Measurements from ENCODE around the gene CEP72. TPM values are rescaled to one million over a fixed set of nuclear protein-coding genes. Genes with fewer than 3 reads are reported as not detected.

Gene CEP72
- polyA plus RNA-seq, 1 of the 3 experiments (the other 2 are of a cell fraction), result 4.4 TPM

DNA sequence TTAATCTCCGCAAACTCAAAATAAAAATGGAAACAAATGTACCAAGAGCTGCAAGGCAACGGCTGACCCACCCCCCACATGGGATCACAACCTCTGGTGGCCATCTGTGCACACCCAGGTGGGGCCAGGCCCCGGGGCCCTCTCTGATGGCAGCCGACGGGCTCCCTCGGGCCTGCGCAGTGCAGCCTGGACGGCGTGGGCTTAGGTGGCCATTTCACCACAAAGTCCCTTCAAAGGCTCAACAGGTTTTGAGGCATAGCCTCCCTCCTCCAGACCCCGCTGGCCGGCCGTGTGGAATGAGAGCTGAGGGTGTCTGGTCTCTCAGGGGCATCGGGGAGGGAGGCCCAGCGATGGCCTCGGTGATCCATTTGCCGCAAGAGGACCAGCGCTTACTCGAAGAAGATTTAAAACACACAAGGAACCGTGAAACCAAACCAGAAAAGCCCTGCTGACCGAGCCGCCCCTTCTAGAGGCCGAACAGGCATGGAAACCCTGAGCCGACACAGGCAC lies 42.7 kb upstream of the CEP72 start:
- Histone ChIP-seq H3K4me1 (ENCODE audit: control insufficient read depth in 1 of 2, insufficient read depth in 2 of 2, low read depth in 1 of 2, low read length in 1 of 2) (no peaks in the 10 kb centered on the region), H3K9me3 (0 out of 2 replicates have a peak, but pooled peaks cover 3% of the 10 kb centered on the region), H3K27me3 (ENCODE audit: insufficient read depth) (peaks cover 43% of the 10 kb centered on the region), H3K4me2 (no peak overlapping the region), H3K9ac (no peak overlapping the region), H3K9me2 (no peaks in the 10 kb centered on the region), H3K36me3 (replicated peaks in 1 of 2; ENCODE audit: control insufficient read depth in 1 of 2, insufficient read depth in 2 of 2, low read length in 1 of 2) (no peaks in the 10 kb centered on the region), H3K27ac (ENCODE audit: low read depth in 2 of 2, low read length in 1 of 2) (no peak overlapping the region), H3F3A (replicated peaks; ENCODE audit: insufficient read depth) (no peaks in the 10 kb centered on the region), H3K4me3 (ENCODE audit: low read depth in 2 of 2, low read length in 1 of 2) (no peak overlapping the region), H4K20me1 (ENCODE audit: insufficient read depth) (no peaks in the 10 kb centered on the region), H3K79me2 (ENCODE audit: insufficient read depth) (no peaks in the 10 kb centered on the region), H2AFZ (ENCODE audit: low read depth) (no peak overlapping the region)
- 55% methylated on average over 20 of the region's 23 CpGs for WGBS (ENCODE audit: low lambda C conversion rate)
- no peak for TF ChIP-seq FOXJ3 (CRISPR knock-in tag; IDR thresholded peaks at IDR 0.05)
- TF ChIP-seq RAD21 (IDR thresholded peaks at IDR 0.05; ENCODE audit: low read length), result no peak
- no peak for TF ChIP-seq CHD2 (IDR thresholded peaks at IDR 0.05; ENCODE audit: low read length, partially characterized antibody)
- ChIA-PET CTCF (no interaction called here), POLR2A (no interaction called here)
- DNase-seq, result no peak

DNA sequence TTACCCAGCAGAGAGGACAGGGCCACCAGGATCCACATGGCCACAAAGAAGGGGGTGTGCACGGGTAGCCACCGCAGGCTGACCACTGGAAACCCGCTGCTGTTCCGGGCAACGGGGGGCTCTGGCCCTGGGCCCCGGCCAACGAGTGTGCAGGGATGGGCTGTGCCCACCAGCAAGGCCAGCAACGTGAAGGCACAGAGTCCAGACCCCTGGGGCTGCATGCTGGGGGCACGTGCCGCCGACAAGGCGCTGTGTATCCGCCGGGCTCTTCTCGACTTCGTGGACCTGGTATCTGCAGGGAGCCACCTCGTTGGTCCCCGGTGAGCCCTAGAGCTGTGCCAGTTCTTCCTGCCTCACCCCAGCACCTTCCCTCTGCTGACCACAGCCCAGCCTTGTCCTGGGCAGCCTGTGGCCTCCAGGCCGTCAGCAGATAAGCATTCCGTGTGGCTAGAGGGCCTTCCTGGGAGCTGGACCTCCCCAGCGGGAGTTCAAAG lies 42.2 kb upstream of the CEP72 start:
- POLR2A ChIA-PET, result no interaction called here
- DNase-seq, result no peak
- 50% methylated on average over 10 of the region's 21 CpGs for WGBS (ENCODE audit: low lambda C conversion rate)
- TF ChIP-seq FOSL2 (IDR thresholded peaks at IDR 0.05; ENCODE audit: borderline replicate concordance, low read depth) (no peak), POLR2AphosphoS5 (IDR thresholded peaks at IDR 0.05; ENCODE audit: low read depth, low read length) (no peak), RXRA (IDR thresholded peaks at IDR 0.05; ENCODE audit: borderline replicate concordance, low read depth) (no peak), TCF12 (IDR thresholded peaks at IDR 0.05) (no peak), MEF2A (IDR thresholded peaks at IDR 0.05; ENCODE audit: borderline replicate concordance, low read depth) (no peak), TAF1 (IDR thresholded peaks at IDR 0.05; ENCODE audit: borderline replicate concordance, low read depth, low read length) (no peak), EZH2phosphoT487 (IDR thresholded peaks at IDR 0.05; ENCODE audit: borderline replicate concordance, low read depth) (no peak), TEAD4 (IDR thresholded peaks at IDR 0.05; ENCODE audit: borderline replicate concordance, insufficient read depth) (no peak), GABPA (IDR thresholded peaks at IDR 0.05; ENCODE audit: low read depth) (no peak), NFIC (IDR thresholded peaks at IDR 0.05; ENCODE audit: borderline replicate concordance) (no peak), FOXM1 (IDR thresholded peaks at IDR 0.05; ENCODE audit: low read depth) (no peak)
- TF ChIP-seq, protein P1, sequence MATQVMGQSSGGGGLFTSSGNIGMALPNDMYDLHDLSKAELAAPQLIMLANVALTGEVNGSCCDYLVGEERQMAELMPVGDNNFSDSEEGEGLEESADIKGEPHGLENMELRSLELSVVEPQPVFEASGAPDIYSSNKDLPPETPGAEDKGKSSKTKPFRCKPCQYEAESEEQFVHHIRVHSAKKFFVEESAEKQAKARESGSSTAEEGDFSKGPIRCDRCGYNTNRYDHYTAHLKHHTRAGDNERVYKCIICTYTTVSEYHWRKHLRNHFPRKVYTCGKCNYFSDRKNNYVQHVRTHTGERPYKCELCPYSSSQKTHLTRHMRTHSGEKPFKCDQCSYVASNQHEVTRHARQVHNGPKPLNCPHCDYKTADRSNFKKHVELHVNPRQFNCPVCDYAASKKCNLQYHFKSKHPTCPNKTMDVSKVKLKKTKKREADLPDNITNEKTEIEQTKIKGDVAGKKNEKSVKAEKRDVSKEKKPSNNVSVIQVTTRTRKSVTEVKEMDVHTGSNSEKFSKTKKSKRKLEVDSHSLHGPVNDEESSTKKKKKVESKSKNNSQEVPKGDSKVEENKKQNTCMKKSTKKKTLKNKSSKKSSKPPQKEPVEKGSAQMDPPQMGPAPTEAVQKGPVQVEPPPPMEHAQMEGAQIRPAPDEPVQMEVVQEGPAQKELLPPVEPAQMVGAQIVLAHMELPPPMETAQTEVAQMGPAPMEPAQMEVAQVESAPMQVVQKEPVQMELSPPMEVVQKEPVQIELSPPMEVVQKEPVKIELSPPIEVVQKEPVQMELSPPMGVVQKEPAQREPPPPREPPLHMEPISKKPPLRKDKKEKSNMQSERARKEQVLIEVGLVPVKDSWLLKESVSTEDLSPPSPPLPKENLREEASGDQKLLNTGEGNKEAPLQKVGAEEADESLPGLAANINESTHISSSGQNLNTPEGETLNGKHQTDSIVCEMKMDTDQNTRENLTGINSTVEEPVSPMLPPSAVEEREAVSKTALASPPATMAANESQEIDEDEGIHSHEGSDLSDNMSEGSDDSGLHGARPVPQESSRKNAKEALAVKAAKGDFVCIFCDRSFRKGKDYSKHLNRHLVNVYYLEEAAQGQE (IDR thresholded peaks at IDR 0.05; ENCODE audit: low read depth, low read length), result no peak
- TF ChIP-seq, protein P2, sequence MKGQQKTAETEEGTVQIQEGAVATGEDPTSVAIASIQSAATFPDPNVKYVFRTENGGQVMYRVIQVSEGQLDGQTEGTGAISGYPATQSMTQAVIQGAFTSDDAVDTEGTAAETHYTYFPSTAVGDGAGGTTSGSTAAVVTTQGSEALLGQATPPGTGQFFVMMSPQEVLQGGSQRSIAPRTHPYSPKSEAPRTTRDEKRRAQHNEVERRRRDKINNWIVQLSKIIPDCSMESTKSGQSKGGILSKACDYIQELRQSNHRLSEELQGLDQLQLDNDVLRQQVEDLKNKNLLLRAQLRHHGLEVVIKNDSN (IDR thresholded peaks at IDR 0.05; ENCODE audit: borderline replicate concordance, low read depth), result no peak
- TF ChIP-seq, protein P3, sequence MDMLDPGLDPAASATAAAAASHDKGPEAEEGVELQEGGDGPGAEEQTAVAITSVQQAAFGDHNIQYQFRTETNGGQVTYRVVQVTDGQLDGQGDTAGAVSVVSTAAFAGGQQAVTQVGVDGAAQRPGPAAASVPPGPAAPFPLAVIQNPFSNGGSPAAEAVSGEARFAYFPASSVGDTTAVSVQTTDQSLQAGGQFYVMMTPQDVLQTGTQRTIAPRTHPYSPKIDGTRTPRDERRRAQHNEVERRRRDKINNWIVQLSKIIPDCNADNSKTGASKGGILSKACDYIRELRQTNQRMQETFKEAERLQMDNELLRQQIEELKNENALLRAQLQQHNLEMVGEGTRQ (IDR thresholded peaks at IDR 0.05; ENCODE audit: borderline replicate concordance, low read depth, low read length), result no peak
- TF ChIP-seq, protein P4, sequence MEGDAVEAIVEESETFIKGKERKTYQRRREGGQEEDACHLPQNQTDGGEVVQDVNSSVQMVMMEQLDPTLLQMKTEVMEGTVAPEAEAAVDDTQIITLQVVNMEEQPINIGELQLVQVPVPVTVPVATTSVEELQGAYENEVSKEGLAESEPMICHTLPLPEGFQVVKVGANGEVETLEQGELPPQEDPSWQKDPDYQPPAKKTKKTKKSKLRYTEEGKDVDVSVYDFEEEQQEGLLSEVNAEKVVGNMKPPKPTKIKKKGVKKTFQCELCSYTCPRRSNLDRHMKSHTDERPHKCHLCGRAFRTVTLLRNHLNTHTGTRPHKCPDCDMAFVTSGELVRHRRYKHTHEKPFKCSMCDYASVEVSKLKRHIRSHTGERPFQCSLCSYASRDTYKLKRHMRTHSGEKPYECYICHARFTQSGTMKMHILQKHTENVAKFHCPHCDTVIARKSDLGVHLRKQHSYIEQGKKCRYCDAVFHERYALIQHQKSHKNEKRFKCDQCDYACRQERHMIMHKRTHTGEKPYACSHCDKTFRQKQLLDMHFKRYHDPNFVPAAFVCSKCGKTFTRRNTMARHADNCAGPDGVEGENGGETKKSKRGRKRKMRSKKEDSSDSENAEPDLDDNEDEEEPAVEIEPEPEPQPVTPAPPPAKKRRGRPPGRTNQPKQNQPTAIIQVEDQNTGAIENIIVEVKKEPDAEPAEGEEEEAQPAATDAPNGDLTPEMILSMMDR (IDR thresholded peaks at IDR 0.05), result no peak
- TF ChIP-seq, protein P5, sequence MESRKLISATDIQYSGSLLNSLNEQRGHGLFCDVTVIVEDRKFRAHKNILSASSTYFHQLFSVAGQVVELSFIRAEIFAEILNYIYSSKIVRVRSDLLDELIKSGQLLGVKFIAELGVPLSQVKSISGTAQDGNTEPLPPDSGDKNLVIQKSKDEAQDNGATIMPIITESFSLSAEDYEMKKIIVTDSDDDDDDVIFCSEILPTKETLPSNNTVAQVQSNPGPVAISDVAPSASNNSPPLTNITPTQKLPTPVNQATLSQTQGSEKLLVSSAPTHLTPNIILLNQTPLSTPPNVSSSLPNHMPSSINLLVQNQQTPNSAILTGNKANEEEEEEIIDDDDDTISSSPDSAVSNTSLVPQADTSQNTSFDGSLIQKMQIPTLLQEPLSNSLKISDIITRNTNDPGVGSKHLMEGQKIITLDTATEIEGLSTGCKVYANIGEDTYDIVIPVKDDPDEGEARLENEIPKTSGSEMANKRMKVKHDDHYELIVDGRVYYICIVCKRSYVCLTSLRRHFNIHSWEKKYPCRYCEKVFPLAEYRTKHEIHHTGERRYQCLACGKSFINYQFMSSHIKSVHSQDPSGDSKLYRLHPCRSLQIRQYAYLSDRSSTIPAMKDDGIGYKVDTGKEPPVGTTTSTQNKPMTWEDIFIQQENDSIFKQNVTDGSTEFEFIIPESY (IDR thresholded peaks at IDR 0.05; ENCODE audit: borderline replicate concordance, low read depth), result no peak

More for the DNA sequence above, 42.2 kb upstream of the CEP72 start:
- Histone ChIP-seq H3F3A (replicated peaks; ENCODE audit: insufficient read depth) (no peaks in the 10 kb centered on the region), H3K36me3 (replicated peaks in 1 of 2; ENCODE audit: control insufficient read depth in 1 of 2, insufficient read depth in 2 of 2, low read length in 1 of 2) (no peaks in the 10 kb centered on the region), H3K27me3 (ENCODE audit: insufficient read depth) (peaks cover 43% of the 10 kb centered on the region), H3K79me2 (ENCODE audit: insufficient read depth) (no peaks in the 10 kb centered on the region), H3K9ac (no peak overlapping the region), H3K27ac (ENCODE audit: low read depth in 2 of 2, low read length in 1 of 2) (no peak overlapping the region), H3K4me1 (ENCODE audit: control insufficient read depth in 1 of 2, insufficient read depth in 2 of 2, low read depth in 1 of 2, low read length in 1 of 2) (no peaks in the 10 kb centered on the region), H3K4me2 (no peak overlapping the region), H4K20me1 (ENCODE audit: insufficient read depth) (no peaks in the 10 kb centered on the region), H2AFZ (ENCODE audit: low read depth) (no peak overlapping the region), H3K4me3 (ENCODE audit: low read depth in 2 of 2, low read length in 1 of 2) (no peak overlapping the region), H3K9me2 (no peaks in the 10 kb centered on the region), H3K9me3 (0 out of 2 replicates have a peak, but pooled peaks cover 3% of the 10 kb centered on the region)
- CTCF ChIA-PET, result no interaction called here

Data from SK-N-SH (cell line).